ENCODE data around the gene TFEC. TPM values are rescaled to one million over a fixed set of nuclear protein-coding genes. Genes with fewer than 3 reads are reported as not detected.

TFEC gene
- polyA plus RNA-seq, 1 of the 3 experiments (the other 2 are of a cell fraction) = not detected

DNA sequence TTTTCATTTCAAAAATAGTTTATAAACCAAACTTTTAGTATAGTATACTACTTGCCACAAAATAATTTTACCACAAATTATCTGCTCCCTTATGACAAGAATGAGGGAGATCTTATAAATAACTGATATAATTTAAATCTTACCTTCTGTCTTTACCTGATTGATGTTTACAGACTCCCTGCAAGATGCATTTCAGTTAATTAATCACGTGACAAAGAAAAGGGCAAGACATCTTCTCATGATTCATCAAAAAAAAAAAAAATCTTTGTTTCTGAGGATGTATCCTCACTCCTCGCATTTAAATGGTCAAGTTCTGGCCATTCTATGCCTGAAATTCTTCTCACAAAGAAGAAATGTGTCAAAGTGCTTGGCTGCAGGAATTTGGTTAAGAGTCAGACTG, 2.3 kb upstream of the TFEC start:
- Histone ChIP-seq H3K4me2 (no peak overlapping the region), H3K9ac (no peak overlapping the region), H4K20me1 (ENCODE audit: insufficient read depth) (no peaks in the 10 kb centered on the region), H3K4me3 (ENCODE audit: low read depth in 2 of 2, low read length in 1 of 2) (no peak overlapping the region), H3K9me3 (no peaks in the 10 kb centered on the region), H3K4me1 (ENCODE audit: control insufficient read depth in 1 of 2, insufficient read depth in 2 of 2, low read depth in 1 of 2, low read length in 1 of 2) (peaks cover 0 to 3% of the 10 kb centered on the region in 2 experiments; a peak in 1 of 4 replicates), H3K9me2 (no peaks in the 10 kb centered on the region), H3F3A (replicated peaks; ENCODE audit: insufficient read depth) (no peaks in the 10 kb centered on the region), H3K36me3 (replicated peaks in 1 of 2; ENCODE audit: control insufficient read depth in 1 of 2, insufficient read depth in 2 of 2, low read length in 1 of 2) (no peaks in the 10 kb centered on the region), H3K79me2 (ENCODE audit: insufficient read depth) (no peaks in the 10 kb centered on the region), H3K27me3 (ENCODE audit: insufficient read depth) (no peaks in the 10 kb centered on the region), H3K27ac (ENCODE audit: low read depth in 2 of 2, low read length in 1 of 2) (no peak overlapping the region), H2AFZ (ENCODE audit: low read depth) (no peak overlapping the region)
- WGBS (ENCODE audit: low lambda C conversion rate) = 5% methylated on average over 2 of the region's 2 CpGs
- ChIA-PET POLR2A (no interaction called here), CTCF (no interaction called here)
- DNase-seq = no peak
- TF ChIP-seq FOXJ3 (CRISPR knock-in tag; IDR thresholded peaks at IDR 0.05) (no peak), TAF1 (IDR thresholded peaks at IDR 0.05; ENCODE audit: borderline replicate concordance, low read depth, low read length) (no peak), TEAD4 (IDR thresholded peaks at IDR 0.05; ENCODE audit: borderline replicate concordance, insufficient read depth) (no peak), GABPA (IDR thresholded peaks at IDR 0.05; ENCODE audit: low read depth) (no peak), FOSL2 (IDR thresholded peaks at IDR 0.05; ENCODE audit: borderline replicate concordance, low read depth) (no peak), EP300 (IDR thresholded peaks at IDR 0.05; ENCODE audit: borderline replicate concordance in 1 of 2, low read depth in 1 of 2, low read length in 1 of 2) (no peak), TCF12 (IDR thresholded peaks at IDR 0.05) (no peak), RFX5 (IDR thresholded peaks at IDR 0.05; ENCODE audit: low read length) (no peak), GATA2 (CRISPR knock-in tag; IDR thresholded peaks at IDR 0.05) (no peak), YY1 (IDR thresholded peaks at IDR 0.05; ENCODE audit: low read depth) (no peak), MXI1 (IDR thresholded peaks at IDR 0.05; ENCODE audit: low read depth, low read length) (no peak), JUND (IDR thresholded peaks at IDR 0.05) (no peak), POLR2AphosphoS5 (IDR thresholded peaks at IDR 0.05; ENCODE audit: low read depth, low read length) (no peak)
- TF ChIP-seq, protein P1, sequence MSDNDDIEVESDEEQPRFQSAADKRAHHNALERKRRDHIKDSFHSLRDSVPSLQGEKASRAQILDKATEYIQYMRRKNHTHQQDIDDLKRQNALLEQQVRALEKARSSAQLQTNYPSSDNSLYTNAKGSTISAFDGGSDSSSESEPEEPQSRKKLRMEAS (IDR thresholded peaks at IDR 0.05; ENCODE audit: low read depth) = no peak
- TF ChIP-seq, protein P2, sequence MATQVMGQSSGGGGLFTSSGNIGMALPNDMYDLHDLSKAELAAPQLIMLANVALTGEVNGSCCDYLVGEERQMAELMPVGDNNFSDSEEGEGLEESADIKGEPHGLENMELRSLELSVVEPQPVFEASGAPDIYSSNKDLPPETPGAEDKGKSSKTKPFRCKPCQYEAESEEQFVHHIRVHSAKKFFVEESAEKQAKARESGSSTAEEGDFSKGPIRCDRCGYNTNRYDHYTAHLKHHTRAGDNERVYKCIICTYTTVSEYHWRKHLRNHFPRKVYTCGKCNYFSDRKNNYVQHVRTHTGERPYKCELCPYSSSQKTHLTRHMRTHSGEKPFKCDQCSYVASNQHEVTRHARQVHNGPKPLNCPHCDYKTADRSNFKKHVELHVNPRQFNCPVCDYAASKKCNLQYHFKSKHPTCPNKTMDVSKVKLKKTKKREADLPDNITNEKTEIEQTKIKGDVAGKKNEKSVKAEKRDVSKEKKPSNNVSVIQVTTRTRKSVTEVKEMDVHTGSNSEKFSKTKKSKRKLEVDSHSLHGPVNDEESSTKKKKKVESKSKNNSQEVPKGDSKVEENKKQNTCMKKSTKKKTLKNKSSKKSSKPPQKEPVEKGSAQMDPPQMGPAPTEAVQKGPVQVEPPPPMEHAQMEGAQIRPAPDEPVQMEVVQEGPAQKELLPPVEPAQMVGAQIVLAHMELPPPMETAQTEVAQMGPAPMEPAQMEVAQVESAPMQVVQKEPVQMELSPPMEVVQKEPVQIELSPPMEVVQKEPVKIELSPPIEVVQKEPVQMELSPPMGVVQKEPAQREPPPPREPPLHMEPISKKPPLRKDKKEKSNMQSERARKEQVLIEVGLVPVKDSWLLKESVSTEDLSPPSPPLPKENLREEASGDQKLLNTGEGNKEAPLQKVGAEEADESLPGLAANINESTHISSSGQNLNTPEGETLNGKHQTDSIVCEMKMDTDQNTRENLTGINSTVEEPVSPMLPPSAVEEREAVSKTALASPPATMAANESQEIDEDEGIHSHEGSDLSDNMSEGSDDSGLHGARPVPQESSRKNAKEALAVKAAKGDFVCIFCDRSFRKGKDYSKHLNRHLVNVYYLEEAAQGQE (IDR thresholded peaks at IDR 0.05; ENCODE audit: low read depth, low read length) = no peak
- TF ChIP-seq, protein P3, sequence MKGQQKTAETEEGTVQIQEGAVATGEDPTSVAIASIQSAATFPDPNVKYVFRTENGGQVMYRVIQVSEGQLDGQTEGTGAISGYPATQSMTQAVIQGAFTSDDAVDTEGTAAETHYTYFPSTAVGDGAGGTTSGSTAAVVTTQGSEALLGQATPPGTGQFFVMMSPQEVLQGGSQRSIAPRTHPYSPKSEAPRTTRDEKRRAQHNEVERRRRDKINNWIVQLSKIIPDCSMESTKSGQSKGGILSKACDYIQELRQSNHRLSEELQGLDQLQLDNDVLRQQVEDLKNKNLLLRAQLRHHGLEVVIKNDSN (IDR thresholded peaks at IDR 0.05; ENCODE audit: borderline replicate concordance, low read depth) = no peak
- TF ChIP-seq, protein P4, sequence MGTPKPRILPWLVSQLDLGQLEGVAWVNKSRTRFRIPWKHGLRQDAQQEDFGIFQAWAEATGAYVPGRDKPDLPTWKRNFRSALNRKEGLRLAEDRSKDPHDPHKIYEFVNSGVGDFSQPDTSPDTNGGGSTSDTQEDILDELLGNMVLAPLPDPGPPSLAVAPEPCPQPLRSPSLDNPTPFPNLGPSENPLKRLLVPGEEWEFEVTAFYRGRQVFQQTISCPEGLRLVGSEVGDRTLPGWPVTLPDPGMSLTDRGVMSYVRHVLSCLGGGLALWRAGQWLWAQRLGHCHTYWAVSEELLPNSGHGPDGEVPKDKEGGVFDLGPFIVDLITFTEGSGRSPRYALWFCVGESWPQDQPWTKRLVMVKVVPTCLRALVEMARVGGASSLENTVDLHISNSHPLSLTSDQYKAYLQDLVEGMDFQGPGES (IDR thresholded peaks at IDR 0.05; ENCODE audit: low read depth, low read length) = no peak
